ES-I3 (cell line): ENCODE results near the gene ARL4C.

Experiments
- H3K36me3 ChIP-seq: 2 replicates; pipeline ENCODE4 v1.6.1; 2013; ENCODE audit warnings: mild to moderate bottlenecking, low read length, control low read depth, moderate library complexity; ENCODE audit not compliant: insufficient read depth
- H3K4me1 ChIP-seq: 2 replicates; pipeline ENCODE4 v1.6.1; 2013; ENCODE audit warnings: mild to moderate bottlenecking, control low read depth, low read length; ENCODE audit not compliant: insufficient read depth
- H3K9ac ChIP-seq: 2 replicates; pipeline ENCODE4 v1.6.1; 2013; ENCODE audit warnings: low read depth, mild to moderate bottlenecking, low read length, moderate library complexity
- H3K9me3 ChIP-seq: 2 replicates; pipeline ENCODE4 v1.6.1; 2013; ENCODE audit warnings: mild to moderate bottlenecking, low read length, moderate library complexity; ENCODE audit not compliant: control insufficient read depth, insufficient read depth

The ARL4C gene

DNA sequence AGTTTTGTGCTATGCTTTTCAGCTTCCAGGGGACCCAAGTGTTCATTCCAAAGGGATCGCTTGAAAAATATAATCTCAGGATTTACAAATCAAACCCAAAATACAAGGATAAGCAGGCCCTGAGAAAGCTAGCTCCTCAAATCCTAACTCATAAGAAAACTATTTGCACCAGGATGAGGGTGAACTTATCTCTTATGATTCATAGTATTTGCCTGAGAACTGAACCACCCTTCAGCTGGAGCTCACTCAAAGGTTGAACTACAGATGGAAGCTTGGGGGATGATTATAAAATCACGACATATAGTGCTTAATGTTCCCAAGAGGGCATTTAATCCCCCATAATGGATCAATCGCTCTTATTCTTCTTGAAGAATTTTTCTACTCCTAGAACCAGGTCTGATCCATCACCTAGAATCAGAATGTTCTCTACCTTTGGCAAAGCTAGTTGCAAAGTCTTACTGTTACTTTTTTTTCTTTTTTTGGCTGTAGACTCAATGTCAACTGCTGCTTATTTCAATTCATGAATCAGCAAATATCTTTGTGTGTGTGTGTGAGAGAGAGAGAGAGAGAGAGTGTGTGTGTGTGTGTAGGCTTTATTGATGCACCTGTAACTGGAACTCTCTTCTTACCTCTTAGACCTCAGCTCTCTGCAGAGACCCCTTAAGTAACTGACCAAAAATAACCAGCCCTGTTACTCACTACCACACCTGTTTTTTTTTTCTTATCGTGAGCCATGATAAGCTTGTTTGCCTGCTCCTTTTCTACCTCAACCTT, 44.8 kb downstream of the ARL4C start:
- no peak overlapping the region for H3K9ac ChIP-seq

DNA sequence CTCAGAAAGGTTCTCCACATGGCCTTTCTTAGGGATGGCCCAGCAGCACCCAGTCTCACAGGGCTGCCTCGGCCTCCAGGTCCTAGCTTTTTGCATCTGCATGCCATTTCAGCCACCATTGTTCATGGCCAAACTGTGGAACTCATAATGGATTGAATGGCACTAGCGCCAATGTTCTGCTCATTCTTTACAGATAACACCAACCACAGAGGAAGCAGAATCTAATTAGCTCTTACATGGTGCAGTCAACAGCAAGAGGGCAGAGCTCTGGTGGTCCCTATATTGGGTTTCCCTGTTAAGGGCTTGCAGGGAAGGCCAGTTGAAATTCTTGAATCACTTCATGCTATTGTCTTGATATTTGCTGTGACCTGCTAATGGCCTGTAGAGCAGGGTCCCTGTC, 45.6 kb downstream of the ARL4C start:
- H3K4me1 ChIP-seq = peaks cover 17% of the 10 kb centered on the region

More for the DNA sequence above, 44.8 kb downstream of the ARL4C start:
- no peaks in the 10 kb centered on the region for H3K36me3 ChIP-seq
- peaks cover 17% of the 10 kb centered on the region for H3K4me1 ChIP-seq
- H3K9me3 ChIP-seq = no peaks in the 10 kb centered on the region

DNA sequence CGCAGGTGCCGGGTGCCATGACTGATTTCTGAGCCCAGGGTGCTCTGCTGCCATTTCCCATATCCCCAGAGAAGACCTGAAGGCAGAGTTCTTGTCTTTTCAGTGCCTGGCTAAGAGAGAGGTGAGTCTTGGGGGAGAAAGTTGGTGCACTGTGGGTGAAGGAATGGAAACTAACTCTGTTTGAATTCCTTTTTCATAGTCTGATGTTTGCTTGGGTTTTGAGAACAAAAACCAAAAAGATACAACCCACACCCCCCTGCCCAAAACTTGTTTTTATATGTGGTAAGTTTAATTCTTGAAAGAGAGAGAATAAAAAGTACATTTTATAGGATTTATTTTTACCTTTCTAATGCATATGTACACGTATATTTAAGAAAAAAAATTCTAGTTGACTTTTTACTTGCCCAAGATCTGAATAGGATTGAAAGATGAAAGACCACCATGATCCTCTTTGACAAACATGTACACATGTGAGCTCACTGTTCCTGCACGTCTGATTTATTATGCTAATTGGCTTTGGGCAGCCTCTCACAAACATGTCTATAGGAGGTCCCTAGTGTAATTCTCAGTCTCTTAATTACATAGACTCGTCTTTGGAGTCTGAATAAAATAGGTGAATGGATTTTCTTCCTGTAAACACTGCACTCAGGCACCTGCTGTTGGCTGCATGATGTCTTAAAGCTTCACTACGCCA, 46.3 kb downstream of the ARL4C start:
- H3K4me1 ChIP-seq = peaks cover 17% of the 10 kb centered on the region
- H3K9ac ChIP-seq = no peak overlapping the region
- H3K9me3 ChIP-seq = no peaks in the 10 kb centered on the region
- no peaks in the 10 kb centered on the region for H3K36me3 ChIP-seq

More for the DNA sequence above, 45.6 kb downstream of the ARL4C start:
- H3K9ac ChIP-seq = no peak overlapping the region
- H3K36me3 ChIP-seq = no peaks in the 10 kb centered on the region
- no peaks in the 10 kb centered on the region for H3K9me3 ChIP-seq

DNA sequence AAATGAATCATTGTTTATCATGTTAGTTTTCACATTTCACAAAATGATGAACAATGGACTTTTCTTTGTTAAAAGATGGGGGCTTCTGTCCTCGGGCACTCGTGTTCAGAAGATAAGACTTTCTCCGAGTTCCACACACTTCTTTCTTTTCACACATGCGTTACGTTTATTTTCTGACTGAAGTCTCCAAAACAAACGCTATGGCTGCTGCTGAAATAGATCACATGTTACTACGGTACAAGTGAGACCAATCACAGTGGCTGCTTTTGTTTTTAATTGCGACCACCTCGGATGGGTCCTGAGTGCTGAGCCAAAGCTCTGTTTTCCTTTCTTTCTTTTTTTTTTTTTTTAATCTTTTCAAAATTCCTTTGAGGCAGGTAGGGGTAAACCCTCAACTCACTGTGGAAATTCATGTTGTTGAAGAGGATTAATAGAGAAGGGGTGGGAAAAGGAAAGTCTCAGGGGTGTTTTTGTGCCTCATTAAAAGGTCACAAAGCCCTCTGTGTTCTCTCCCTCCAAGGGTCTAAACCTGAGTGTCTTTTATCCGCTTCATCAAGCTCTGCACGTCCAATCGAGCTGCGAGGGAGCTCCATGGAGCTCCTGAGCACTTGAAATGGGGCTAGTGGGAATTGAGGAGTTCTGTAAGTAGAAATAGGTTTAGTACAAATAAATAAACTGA, 48.2 kb downstream of the ARL4C start:
- no peak overlapping the region; the same call in 1 of the 2 replicates for H3K9ac ChIP-seq
- no peaks in the 10 kb centered on the region for H3K9me3 ChIP-seq
- peaks cover 17% of the 10 kb centered on the region for H3K4me1 ChIP-seq
- no peaks in the 10 kb centered on the region for H3K36me3 ChIP-seq

DNA sequence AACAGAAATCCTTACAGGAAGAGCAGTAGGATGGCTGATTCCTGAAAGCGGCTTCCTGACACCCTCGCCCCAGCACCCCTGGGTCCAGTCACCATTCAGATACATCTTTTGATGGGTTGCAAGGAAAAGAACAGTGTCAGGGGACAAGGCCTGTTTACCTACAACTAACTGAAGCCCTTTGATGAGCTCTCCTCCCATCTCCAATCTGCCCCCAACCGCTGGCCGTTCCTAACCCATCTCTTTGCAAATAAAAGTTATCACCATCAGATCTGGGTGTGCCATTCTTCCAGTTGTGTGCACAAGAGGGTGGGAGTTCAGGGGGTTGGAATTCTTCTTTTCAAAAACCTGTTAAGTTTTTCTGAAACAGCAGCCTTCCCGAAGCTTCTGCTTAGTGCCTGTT, 48.9 kb downstream of the ARL4C start:
- Histone ChIP-seq H3K36me3 (no peaks in the 10 kb centered on the region), H3K9ac (no peak overlapping the region), H3K9me3 (no peaks in the 10 kb centered on the region), H3K4me1 (peaks cover 17% of the 10 kb centered on the region)

DNA sequence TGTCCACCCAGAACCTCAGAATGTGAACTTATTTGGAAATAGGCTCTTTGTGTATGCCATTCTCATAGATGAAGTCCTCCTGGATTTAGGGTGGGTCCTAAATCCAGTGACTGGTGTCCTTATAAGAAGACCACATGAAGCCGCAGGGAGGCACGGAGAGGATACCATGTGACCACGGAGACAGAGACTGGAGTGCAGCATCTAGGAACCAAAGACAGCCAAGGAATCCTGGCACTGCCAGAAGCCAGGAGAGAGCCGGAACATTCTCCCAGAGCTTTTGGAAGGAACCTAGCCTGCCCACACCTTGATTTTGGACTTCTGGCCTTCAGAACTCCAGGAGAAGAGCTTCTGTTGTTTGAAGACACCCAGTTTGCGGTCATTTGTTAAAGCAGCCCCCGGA, 49.7 kb downstream of the ARL4C start:
- Histone ChIP-seq H3K9me3 (no peaks in the 10 kb centered on the region), H3K4me1 (peaks cover 17% of the 10 kb centered on the region), H3K9ac (no peak overlapping the region), H3K36me3 (no peaks in the 10 kb centered on the region)

DNA sequence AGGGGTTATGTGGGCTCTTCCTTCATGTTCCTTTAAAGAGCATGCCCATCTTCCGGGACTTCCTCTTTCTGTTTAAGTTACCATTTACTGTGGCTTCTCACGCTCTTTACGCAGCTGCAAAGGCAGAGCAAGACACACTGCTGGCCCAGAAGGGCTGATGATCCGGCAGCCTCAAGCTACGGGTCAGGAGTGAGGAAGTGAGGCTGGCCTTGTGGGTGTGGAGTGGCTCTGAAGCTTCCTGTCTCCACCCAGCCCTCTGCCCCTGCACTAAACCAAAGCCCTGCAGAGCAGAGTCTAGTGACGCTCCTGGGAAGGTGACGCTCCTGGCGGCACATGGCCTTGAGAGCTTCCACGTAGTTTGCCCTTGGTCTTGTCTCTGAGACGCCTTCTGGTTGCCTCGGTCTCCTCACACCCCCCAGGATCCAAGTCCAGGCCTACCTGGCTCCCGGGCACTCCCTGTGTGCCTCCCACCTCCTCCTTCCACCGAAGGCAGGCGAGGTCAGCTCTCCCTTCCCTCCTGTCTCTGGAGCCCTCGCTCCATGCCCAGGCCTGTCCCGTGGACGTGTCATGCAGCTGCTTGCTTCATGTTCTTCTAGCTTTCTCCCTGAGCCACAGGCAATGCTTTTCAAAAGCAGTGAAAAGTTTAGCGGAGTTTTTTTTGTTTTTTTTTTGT, 50.3 kb downstream of the ARL4C start:
- Histone ChIP-seq H3K9ac (no peak overlapping the region), H3K9me3 (no peaks in the 10 kb centered on the region), H3K4me1 (peaks cover 17% of the 10 kb centered on the region), H3K36me3 (no peaks in the 10 kb centered on the region)

DNA sequence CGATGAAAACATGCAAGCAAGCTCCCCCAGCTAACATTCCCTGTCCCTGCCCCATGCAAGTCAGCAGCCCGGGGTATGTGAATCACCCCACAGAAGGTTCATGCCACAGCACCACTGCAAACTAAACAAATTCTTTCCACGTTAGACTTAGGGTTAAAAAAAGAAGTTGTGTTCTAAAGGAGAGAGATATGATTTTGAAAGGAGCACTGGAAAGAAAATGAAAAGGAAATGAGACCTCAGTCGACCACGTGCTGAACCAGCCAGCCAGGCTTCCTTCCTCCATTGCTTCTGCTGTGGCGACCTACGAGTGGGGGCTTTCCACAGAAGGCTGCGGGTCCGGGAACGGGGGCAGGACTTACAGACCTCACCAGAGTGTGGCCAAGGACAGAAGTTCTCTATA, 52.0 kb downstream of the ARL4C start:
- Histone ChIP-seq H3K9ac (no peak overlapping the region), H3K4me1 (peaks cover 17% of the 10 kb centered on the region), H3K36me3 (no peaks in the 10 kb centered on the region), H3K9me3 (no peaks in the 10 kb centered on the region)

DNA sequence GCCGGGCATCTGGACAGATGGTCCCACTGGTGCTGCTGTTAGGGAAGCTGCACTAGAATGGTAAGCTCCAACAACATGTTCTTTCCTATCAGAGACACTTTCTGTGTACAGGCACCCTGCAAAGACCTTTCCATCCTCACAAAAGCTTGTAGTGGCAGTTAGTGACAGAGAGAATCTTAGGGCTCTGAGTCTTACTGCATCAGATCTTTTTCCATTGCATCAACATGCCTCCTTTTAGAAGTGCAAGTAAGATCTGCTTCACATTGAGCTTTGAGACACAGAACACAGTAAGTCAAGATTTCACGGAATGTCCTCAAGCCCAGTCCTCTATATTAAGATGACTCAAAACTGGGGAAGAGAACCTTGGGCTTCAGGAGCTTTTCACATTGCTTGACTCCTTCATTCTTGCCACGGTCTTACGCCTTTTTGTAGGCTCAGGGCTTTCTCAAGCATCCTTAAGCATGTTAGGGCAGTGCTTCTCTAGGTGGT, 52.6 kb downstream of the ARL4C start:
- Histone ChIP-seq H3K9me3 (no peaks in the 10 kb centered on the region), H3K4me1 (peaks cover 17% of the 10 kb centered on the region), H3K9ac (no peak overlapping the region), H3K36me3 (no peaks in the 10 kb centered on the region)
